ENCODE data around the gene ASTN1. TPM values are rescaled to one million over a fixed set of nuclear protein-coding genes. Genes with fewer than 3 reads are reported as not detected.

Gene ASTN1
- total RNA-seq, 1 donor from 2014 or later = 7.7 TPM

DNA sequence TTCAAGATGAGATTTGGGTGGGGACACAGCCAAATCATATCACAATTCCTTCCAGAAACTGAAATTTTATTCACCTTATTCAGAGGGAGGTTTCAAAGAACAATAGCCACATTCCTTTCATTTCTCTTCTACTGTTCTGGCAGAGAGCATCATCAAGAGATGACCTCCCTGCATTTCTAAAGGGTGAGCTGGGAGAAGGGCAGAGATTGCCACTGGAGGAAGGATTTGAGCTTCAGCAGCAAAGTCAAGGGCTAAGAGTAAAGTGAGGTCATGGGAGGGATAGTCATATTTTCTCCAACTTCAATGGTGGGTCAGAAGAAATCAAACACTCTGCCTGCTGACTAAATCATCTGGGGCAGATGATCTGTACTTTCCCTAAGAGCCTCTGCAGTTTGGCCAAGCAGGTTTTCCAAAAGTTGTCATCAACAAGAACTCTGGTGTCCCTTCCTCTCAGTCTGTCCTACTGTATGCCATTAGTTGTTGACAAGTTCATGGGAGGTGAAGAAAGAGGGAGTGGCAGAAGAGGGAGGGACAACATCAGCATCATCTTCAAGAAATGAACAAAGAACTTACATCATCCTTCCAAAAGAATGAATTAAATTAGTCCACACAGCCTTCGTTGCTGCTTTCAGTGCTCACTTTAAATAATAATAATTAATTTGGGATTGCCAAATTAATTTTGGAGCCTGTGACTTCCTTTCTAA, 298.3 kb downstream of the ASTN1 start:
- Mint-ChIP-seq H3K4me1 (ENCODE audit: low read depth, unreplicated experiment) (no peaks in the 10 kb centered on the region), H3K27me3 (ENCODE audit: unreplicated experiment) (peaks cover 2% of the 10 kb centered on the region), H3K36me3 (ENCODE audit: unreplicated experiment) (no peaks in the 10 kb centered on the region), H3K27ac (ENCODE audit: unreplicated experiment) (no peak overlapping the region), H3K4me3 (ENCODE audit: unreplicated experiment) (no peak overlapping the region), H3K9me3 (ENCODE audit: unreplicated experiment) (no peaks in the 10 kb centered on the region)
- TF ChIP-seq, protein P1, sequence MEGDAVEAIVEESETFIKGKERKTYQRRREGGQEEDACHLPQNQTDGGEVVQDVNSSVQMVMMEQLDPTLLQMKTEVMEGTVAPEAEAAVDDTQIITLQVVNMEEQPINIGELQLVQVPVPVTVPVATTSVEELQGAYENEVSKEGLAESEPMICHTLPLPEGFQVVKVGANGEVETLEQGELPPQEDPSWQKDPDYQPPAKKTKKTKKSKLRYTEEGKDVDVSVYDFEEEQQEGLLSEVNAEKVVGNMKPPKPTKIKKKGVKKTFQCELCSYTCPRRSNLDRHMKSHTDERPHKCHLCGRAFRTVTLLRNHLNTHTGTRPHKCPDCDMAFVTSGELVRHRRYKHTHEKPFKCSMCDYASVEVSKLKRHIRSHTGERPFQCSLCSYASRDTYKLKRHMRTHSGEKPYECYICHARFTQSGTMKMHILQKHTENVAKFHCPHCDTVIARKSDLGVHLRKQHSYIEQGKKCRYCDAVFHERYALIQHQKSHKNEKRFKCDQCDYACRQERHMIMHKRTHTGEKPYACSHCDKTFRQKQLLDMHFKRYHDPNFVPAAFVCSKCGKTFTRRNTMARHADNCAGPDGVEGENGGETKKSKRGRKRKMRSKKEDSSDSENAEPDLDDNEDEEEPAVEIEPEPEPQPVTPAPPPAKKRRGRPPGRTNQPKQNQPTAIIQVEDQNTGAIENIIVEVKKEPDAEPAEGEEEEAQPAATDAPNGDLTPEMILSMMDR (IDR thresholded peaks at IDR 0.05; ENCODE audit: partially characterized antibody, unreplicated experiment) = no peak
- DNase-seq = no peak

- DNase-seq = no peak
- Mint-ChIP-seq H3K9me3 (ENCODE audit: unreplicated experiment) (no peaks in the 10 kb centered on the region), H3K27me3 (ENCODE audit: unreplicated experiment) (peaks cover 2% of the 10 kb centered on the region), H3K27ac (ENCODE audit: unreplicated experiment) (no peak overlapping the region), H3K4me1 (ENCODE audit: low read depth, unreplicated experiment) (no peaks in the 10 kb centered on the region), H3K36me3 (ENCODE audit: unreplicated experiment) (no peaks in the 10 kb centered on the region), H3K4me3 (ENCODE audit: unreplicated experiment) (no peak overlapping the region)
- TF ChIP-seq, protein P1 (IDR thresholded peaks at IDR 0.05; ENCODE audit: partially characterized antibody, unreplicated experiment) = no peak
These were observed 300.3 kb downstream of the ASTN1 start for GRCh38 chr1:176864211-176864610.

- no peak overlapping the region for H3K4me3 Mint-ChIP-seq (ENCODE audit: unreplicated experiment)
- peaks cover 2% of the 10 kb centered on the region for H3K27me3 Mint-ChIP-seq (ENCODE audit: unreplicated experiment)
- TF ChIP-seq, protein P1 (IDR thresholded peaks at IDR 0.05; ENCODE audit: partially characterized antibody, unreplicated experiment) = no peak
These were observed 300.9 kb downstream of the ASTN1 start for GRCh38 chr1:176863613-176864012.

DNA sequence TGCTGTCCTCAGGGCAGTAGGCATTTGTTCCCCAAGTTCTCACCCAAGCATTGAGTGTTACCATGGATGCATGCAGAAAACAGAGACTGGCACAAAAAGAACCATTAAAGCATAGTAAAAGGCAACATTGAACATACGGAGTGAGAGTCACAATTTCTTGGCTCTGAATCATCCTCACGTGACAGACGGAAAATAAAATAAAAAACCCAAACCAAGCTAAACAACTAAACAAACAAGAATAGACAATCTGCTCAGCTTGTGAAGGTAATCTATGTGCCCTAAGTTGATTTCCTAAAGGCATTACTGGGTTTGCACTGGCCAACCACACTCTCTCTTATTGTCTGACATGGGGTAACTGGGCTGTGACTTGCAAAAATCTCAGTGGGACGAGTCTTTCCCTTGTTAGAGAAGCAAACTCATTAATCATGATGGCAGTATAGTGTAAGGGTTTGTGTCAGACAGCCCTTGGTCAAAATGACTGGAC, 306.0 kb downstream of the ASTN1 start:
- TF ChIP-seq, protein P1 (IDR thresholded peaks at IDR 0.05; ENCODE audit: partially characterized antibody, unreplicated experiment) = no peak
- Mint-ChIP-seq H3K27me3 (ENCODE audit: unreplicated experiment) (peaks cover 4% of the 10 kb centered on the region), H3K36me3 (ENCODE audit: unreplicated experiment) (no peaks in the 10 kb centered on the region), H3K4me1 (ENCODE audit: low read depth, unreplicated experiment) (peaks cover 10% of the 10 kb centered on the region), H3K27ac (ENCODE audit: unreplicated experiment) (no peak overlapping the region), H3K9me3 (ENCODE audit: unreplicated experiment) (no peaks in the 10 kb centered on the region), H3K4me3 (ENCODE audit: unreplicated experiment) (no peak overlapping the region)
- DNase-seq = no peak

More at GRCh38 chr1:176863613-176864012, 300.9 kb downstream of the ASTN1 start:
- no peaks in the 10 kb centered on the region for H3K36me3 Mint-ChIP-seq (ENCODE audit: unreplicated experiment)
- no peak overlapping the region for H3K27ac Mint-ChIP-seq (ENCODE audit: unreplicated experiment)
- no peaks in the 10 kb centered on the region for H3K9me3 Mint-ChIP-seq (ENCODE audit: unreplicated experiment)
- DNase-seq = no peak
- H3K4me1 Mint-ChIP-seq (ENCODE audit: low read depth, unreplicated experiment) = no peaks in the 10 kb centered on the region

DNA sequence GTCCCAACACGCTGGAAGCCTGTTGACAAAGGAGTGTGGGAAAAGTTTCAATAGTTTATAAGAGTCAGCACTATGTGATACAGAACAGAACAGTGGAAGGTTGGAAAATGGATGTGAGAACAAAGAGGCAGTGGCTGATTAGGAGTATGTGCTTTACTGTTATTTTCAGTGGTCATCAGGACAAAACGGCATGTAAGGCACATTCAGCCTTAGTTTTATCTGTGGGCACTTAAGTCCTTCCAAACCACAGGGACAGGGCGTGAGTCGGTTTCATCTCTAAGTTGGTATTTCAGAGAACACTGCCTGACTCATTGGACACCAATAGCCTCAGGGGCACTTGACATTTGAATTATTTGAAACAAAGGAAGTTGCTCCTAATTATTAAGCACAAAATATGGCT, 306.9 kb downstream of the ASTN1 start:
- no peak overlapping the region for H3K4me3 Mint-ChIP-seq (ENCODE audit: unreplicated experiment)
- no peaks in the 10 kb centered on the region for H3K9me3 Mint-ChIP-seq (ENCODE audit: unreplicated experiment)
- peaks cover 4% of the 10 kb centered on the region for H3K27me3 Mint-ChIP-seq (ENCODE audit: unreplicated experiment)
- no peak for DNase-seq
- TF ChIP-seq, protein P1 (IDR thresholded peaks at IDR 0.05; ENCODE audit: partially characterized antibody, unreplicated experiment) = no peak
- H3K36me3 Mint-ChIP-seq (ENCODE audit: unreplicated experiment) = no peaks in the 10 kb centered on the region
- H3K4me1 Mint-ChIP-seq (ENCODE audit: low read depth, unreplicated experiment) = peaks cover 10% of the 10 kb centered on the region
- no peak overlapping the region for H3K27ac Mint-ChIP-seq (ENCODE audit: unreplicated experiment)

Data from glutamatergic neuron (in vitro differentiated cells).